SU-DHL-6 (cell line): Measurements from ENCODE around the gene ALDH3A1.

ENCODE experiments used
- CTCF ChIP-seq: fragments of 200-600 bp; sonication (generic); IDR thresholded peaks from one replicate; pipeline ENCODE4 v1.5.1; 2017; ENCODE audit warnings: antibody characterized with exemption, mild to moderate bottlenecking, low read length, moderate library complexity; ENCODE audit not compliant: insufficient read depth, poor library complexity, severe bottlenecking
- EZH2phosphoT487 ChIP-seq: fragments of 200-600 bp; sonication (generic), shearing (Covaris generic); conservative IDR thresholded peaks from 2 replicates; pipeline ENCODE4 v1.6.1; 2018; ENCODE audit warnings: mild to moderate bottlenecking, antibody characterized with exemption, low read length, moderate library complexity, mixed read lengths

DNA sequence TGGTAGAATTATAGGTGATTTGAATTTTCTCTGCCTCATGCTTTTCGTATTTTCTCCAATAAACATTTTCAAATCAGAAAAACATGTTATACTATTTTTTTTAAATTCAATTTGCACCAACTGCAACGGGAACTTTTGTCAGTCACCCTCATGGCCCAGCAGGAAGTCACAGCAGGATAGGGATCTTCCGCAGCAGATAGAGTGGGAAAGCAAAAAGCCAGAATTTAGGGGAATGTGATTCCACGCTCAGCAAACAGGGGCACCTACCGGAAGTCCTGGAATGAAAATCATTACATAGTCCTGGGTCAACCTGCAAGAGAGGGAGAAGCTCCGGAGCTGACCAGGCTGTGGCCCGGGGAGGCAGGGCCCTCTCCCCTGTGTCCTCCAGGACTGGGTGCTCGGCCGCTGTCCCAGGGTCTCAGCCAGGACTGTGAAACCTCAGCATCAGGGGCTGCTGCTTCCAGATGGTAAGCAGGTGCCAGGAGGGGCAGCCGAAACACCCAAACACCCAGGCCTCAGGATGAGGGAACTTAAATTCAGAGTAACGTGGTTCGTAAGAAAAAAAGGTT is 35.6 kb downstream of the ALDH3A1 start:
- no peak for TF ChIP-seq CTCF
- TF ChIP-seq EZH2phosphoT487: no peak
